Activated T-helper 1 cell treated with anti-CD3 and anti-CD28 coated beads, Interleukin-2, amount 50 U/mL, for 16 hours (primary cell): Measurements from ENCODE around the gene STAB1.

ENCODE experiments used
- DNase-seq, 2 donors: peaks; one replicate each; pipeline ENCODE4 v3.0.0-alpha.2; 2020; ENCODE audit warnings: low read depth in 1 of 2, low spot score in 1 of 2

Gene STAB1

GRCh38 chr3:52494886-52495495 is at the start of gene STAB1:
TSS of gene STAB1 (plus strand) at chr3:52495338. CDS start at chr3:52495414, 76 bp downstream.
- DNase-seq, result no peak

- DNase-seq, result no peak
Measured at GRCh38 chr3:52446042-52446441, 49.1 kb upstream of the STAB1 start.

GRCh38 chr3:52446631-52447511 is 48.3 kb upstream of the STAB1 start:
- DNase-seq, result peak; percentile 51 to 52

GRCh38 chr3:52447512-52448355 is 47.4 kb upstream of the STAB1 start:
- no peak for DNase-seq

- no peak for DNase-seq
Measured at GRCh38 chr3:52450489-52451236, 44.5 kb upstream of the STAB1 start.

GRCh38 chr3:52451237-52452083 is 43.7 kb upstream of the STAB1 start:
- no peak for DNase-seq

- DNase-seq, result no peak
Measured at GRCh38 chr3:52452126-52452525, 43.0 kb upstream of the STAB1 start.

- no peak for DNase-seq
Measured at GRCh38 chr3:52452570-52453221, 42.4 kb upstream of the STAB1 start.

GRCh38 chr3:52453496-52454249 is 41.5 kb upstream of the STAB1 start, which contains the start of gene TNNC1:
TSS of gene TNNC1 (minus strand) at chr3:52454041. CDS start at chr3:52454015, 26 bp downstream.
- DNase-seq, result no peak

- no peak for DNase-seq
Measured at GRCh38 chr3:52454250-52454937, 40.7 kb upstream of the STAB1 start.

GRCh38 chr3:52454938-52455282 is 40.2 kb upstream of the STAB1 start:
- DNase-seq, result no peak

GRCh38 chr3:52455283-52456168 is 39.6 kb upstream of the STAB1 start, which contains the start of gene NISCH:
TSS of gene NISCH (plus strand) at chr3:52455604. CDS start at chr3:52455642, 38 bp downstream.
- DNase-seq, result peak; percentile 96 to 97

GRCh38 chr3:52456169-52456799 is 38.9 kb upstream of the STAB1 start:
- no peak for DNase-seq

GRCh38 chr3:52456800-52457183 is 38.3 kb upstream of the STAB1 start:
- no peak for DNase-seq

GRCh38 chr3:52458031-52458760 is 36.9 kb upstream of the STAB1 start:
- DNase-seq, result no peak
